Gastrocnemius medialis (tissue), 4 donors: ENCODE measurements around the gene SCGB3A2. TPM values are rescaled to one million over a fixed set of nuclear protein-coding genes. Genes with fewer than 3 reads are reported as not detected.

Experiments used
- ATAC-seq, 2 donors: fragments of 150-250 bp; one replicate each; pipeline ENCODE4 v1.9.1; 2016
- DNase-seq, 2 donors: peaks; one replicate each; pipeline ENCODE4 v3.0.0-alpha.2; 2019
- H3K27ac ChIP-seq, 4 donors: fragments of 200-600 bp; sonication (generic); 1 replicate in 1 of 4; 2 replicates in 3 of 4; pipeline ENCODE4 v1.5.1; 2016 to 2018; ENCODE audit warnings: mild to moderate bottlenecking in 2 of 4, moderate library complexity in 1 of 4
- H3K27me3 ChIP-seq, 3 donors: fragments of 200-600 bp; sonication (generic) in 2 of 3; 1 replicate in 1 of 3; 2 replicates in 2 of 3; pipeline versions ENCODE4 v1.5.1 to v1.6.0; 2016 to 2019; ENCODE audit warnings: mild to moderate bottlenecking in 1 of 3, moderate library complexity in 1 of 3
- H3K36me3 ChIP-seq, 2 donors: fragments of 200-600 bp; sonication (generic) in 1 of 2; one replicate each; pipeline ENCODE4 v1.5.1; 2017 to 2018
- H3K4me1 ChIP-seq, 2 donors: fragments of 200-600 bp; sonication (generic) in 1 of 2; one replicate each; pipeline ENCODE4 v1.5.1; 2016 to 2017; ENCODE audit warnings: mild to moderate bottlenecking in 2 of 2
- H3K4me3 ChIP-seq, 4 donors: fragments of 200-600 bp; sonication (generic) in 3 of 4; 1 replicate in 1 of 4; 2 replicates in 3 of 4; pipeline ENCODE4 v1.5.1; 2016 to 2019; ENCODE audit warnings: mild to moderate bottlenecking in 2 of 4
- H3K9me3 ChIP-seq, 3 donors: fragments of 200-600 bp; sonication (generic) in 2 of 3; 1 replicate in 1 of 3; 2 replicates in 2 of 3; pipeline ENCODE4 v1.5.1; 2016 to 2019
- CTCF ChIP-seq, 5 experiments: fragments of 450-650 bp in 3 of 5; fragments of 200-600 bp in 2 of 5; sonication (generic) in 2 of 5; IDR thresholded peaks in 4 of 5; conservative IDR thresholded peaks in 1 of 5; 1 replicate in 4 of 5; 2 replicates in 1 of 5; pipeline ENCODE4 v1.5.1; 2016 to 2019; ENCODE audit warnings: antibody characterized with exemption in 5 of 5, mild to moderate bottlenecking in 3 of 5, moderate library complexity in 3 of 5
- POLR2A ChIP-seq, 2 donors: fragments of 450-650 bp; IDR thresholded peaks; one replicate each; pipeline ENCODE4 v1.6.1; 2017; ENCODE audit warnings: antibody characterized with exemption in 2 of 2, mild to moderate bottlenecking in 2 of 2, moderate library complexity in 2 of 2
- in situ Hi-C, 4 donors: fragments of 200-750 bp; cut with MboI; loops; one replicate each; pipeline versions ENCODE4 v1.15.0 to v1.8.0; 2017; ENCODE audit warnings: low sequenced_read_pairs in 4 of 4
- intact Hi-C: fragments of 100-400 bp; cut with DNase I; formaldehyde crosslinking; loops from one replicate; pipeline ENCODE4 v1.15.1; 2023; ENCODE audit warnings: low total_unique reads
- total RNA-seq, 4 donors: library from RNA; depleted of rRNA; stranded (reverse); fragments of >200 nt; gene quantifications; one replicate each; pipeline versions ENCODE4 v1.1.0 to v1.2.3, GENCODE V29; 2016

SCGB3A2 gene
- total RNA-seq, 4 donors from 2014 or later: not detected

DNA sequence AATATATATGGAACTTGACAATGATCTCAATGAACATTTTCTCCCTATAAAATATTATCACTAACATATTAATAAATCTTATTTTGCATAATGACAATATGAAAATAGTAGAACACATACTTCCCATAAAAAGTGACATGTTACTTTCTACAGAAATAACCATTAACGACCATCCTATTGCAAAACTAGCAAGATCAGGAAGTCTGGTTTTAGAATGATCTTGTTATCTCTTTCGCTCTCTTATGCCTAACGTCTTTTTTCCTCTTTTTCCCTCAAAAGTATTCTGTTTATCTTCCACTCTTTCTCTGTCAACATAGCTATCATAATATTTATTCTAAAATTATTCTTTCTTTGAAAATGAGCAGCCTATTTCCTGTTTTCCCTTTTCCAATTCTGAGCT lies 49.4 kb downstream of the SCGB3A2 start:
- in situ Hi-C loops: no loop called here
- Histone ChIP-seq H3K4me1 (no peaks in the 10 kb centered on the region), H3K27me3 (no peaks in the 10 kb centered on the region), H3K9me3 (no peaks in the 10 kb centered on the region), H3K36me3 (no peaks in the 10 kb centered on the region), H3K27ac (no peak overlapping the region), H3K4me3 (no peak overlapping the region)
- ATAC-seq (no peak), DNase-seq (no peak)
- no peak for TF ChIP-seq CTCF (IDR thresholded peaks at IDR 0.05 in 4 of 5, conservative IDR thresholded peaks at IDR 0.05 in 1 of 5)
- TF ChIP-seq POLR2A (IDR thresholded peaks at IDR 0.05): no peak
- intact Hi-C loops: no loop called here

DNA sequence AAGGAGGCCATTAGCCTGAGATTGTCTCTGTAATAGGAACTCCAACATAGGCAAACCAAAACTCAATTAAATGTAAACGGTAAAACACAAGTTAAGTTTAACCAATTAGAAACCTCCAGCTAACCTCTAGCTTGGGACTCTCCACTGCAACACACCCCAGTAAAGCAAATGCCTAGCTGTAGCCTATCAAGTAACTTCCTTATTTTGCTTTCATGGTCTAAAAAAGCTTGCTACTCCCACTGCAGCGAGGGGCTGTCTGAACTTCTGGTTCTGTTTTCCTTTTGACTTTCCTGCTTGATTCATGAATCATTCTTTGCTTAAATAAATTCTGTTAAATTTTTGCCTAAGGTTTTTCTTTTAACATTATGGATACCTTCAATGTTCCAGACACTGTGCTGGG lies 52.3 kb downstream of the SCGB3A2 start:
- in situ Hi-C loops (loop anchor here in 1 of 4 donors (10.0 kb wide), 1 partner anchor 76 kb away; no protein-coding TSS in a partner anchor), intact Hi-C loops (no loop called here)
- H3K4me1 ChIP-seq: no peaks in the 10 kb centered on the region
- no peaks in the 10 kb centered on the region for H3K36me3 ChIP-seq
- no peak overlapping the region for H3K27ac ChIP-seq
- no peaks in the 10 kb centered on the region for H3K9me3 ChIP-seq
- DNase-seq (no peak), ATAC-seq (no peak)
- TF ChIP-seq POLR2A (IDR thresholded peaks at IDR 0.05) (no peak), CTCF (IDR thresholded peaks at IDR 0.05 in 4 of 5, conservative IDR thresholded peaks at IDR 0.05 in 1 of 5) (no peak)
- no peaks in the 10 kb centered on the region for H3K27me3 ChIP-seq
- H3K4me3 ChIP-seq: no peak overlapping the region

Other genes starting within 250 kb of the SCGB3A2 start
- gene JAKMIP2, start 96.0 kb upstream of the SCGB3A2 start, total RNA-seq: under 1 TPM in 1 of 4 donors, not detected in 3; 0.20 TPM
- not detected for gene SPINK1, start 47.0 kb upstream of the SCGB3A2 start, total RNA-seq
- gene C5orf46, start 27.8 kb downstream of the SCGB3A2 start, total RNA-seq: not detected
- 1 to 10 TPM in 1 of 4 donors, under 1 TPM in 1, not detected in 2; 0.09 to 1.8 TPM for gene SPINK5, start 185.3 kb downstream of the SCGB3A2 start, total RNA-seq